CD4-positive, alpha-beta T cell (primary cell): ENCODE measurements around the gene MEI1. TPM values are rescaled to one million over a fixed set of nuclear protein-coding genes. Genes with fewer than 3 reads are reported as not detected.

Experiments
- ATAC-seq: fragments of 200-7000 bp; cut with Tn5 transposase; one replicate; pipeline ENCODE4 v1.10.0; 2022; ENCODE audit warnings: mild to moderate bottlenecking; ENCODE audit not compliant: poor library complexity
- CTCF ChIA-PET: fragments of 350-600 bp; sonication (Branson Sonifier 250); formaldehyde crosslinking; loops from one replicate; lab custom pipeline; 2021; ENCODE audit warnings: antibody characterized with exemption, inconsistent platforms; lab: Charles Lee
- POLR2A ChIA-PET: fragments of 350-600 bp; sonication (Branson Sonifier 250); formaldehyde crosslinking; loops from one replicate; lab custom pipeline; 2021; ENCODE audit warnings: antibody characterized with exemption, inconsistent platforms; lab: Charles Lee
- DNase-seq, 14 experiments: peaks; one replicate each; pipeline ENCODE4 v3.0.0-alpha.2; 2013 to 2020; ENCODE audit warnings: mixed read lengths in 2 of 14
- H3K27ac ChIP-seq, 2 donors: one replicate each; pipeline versions ENCODE4 v1.5.1 to v1.7.0; 2013; ENCODE audit warnings: low read length in 2 of 2, low read depth in 1 of 2, mild to moderate bottlenecking in 1 of 2
- H3K27me3 ChIP-seq, 2 experiments: 1 replicate in 1 of 2; 2 replicates in 1 of 2; pipeline versions ENCODE4 v1.6.1 to v1.7.0; 2013; ENCODE audit warnings: low read length in 2 of 2, control low read depth in 1 of 2, mild to moderate bottlenecking in 1 of 2, moderate library complexity in 1 of 2; ENCODE audit not compliant: insufficient read depth in 2 of 2, control insufficient read depth in 1 of 2
- H3K36me3 ChIP-seq: one replicate; pipeline ENCODE4 v1.6.1; 2013; ENCODE audit warnings: low read length, control low read depth; ENCODE audit not compliant: insufficient read depth
- H3K4me1 ChIP-seq: one replicate; pipeline ENCODE4 v1.6.1; 2013; ENCODE audit warnings: low read length, control low read depth; ENCODE audit not compliant: insufficient read depth
- H3K4me3 ChIP-seq: one replicate; pipeline ENCODE4 v1.5.1; 2013; ENCODE audit warnings: mild to moderate bottlenecking, low read length, moderate library complexity
- H3K9me3 ChIP-seq, 2 experiments: 1 replicate in 1 of 2; 2 replicates in 1 of 2; pipeline versions ENCODE4 v1.6.1 to v1.7.0; 2013; ENCODE audit warnings: low read length in 2 of 2, mild to moderate bottlenecking in 2 of 2, control low read depth in 1 of 2, moderate library complexity in 1 of 2; ENCODE audit not compliant: control insufficient read depth in 1 of 2, insufficient read depth in 1 of 2
- H3K27ac Mint-ChIP-seq: one replicate; pipeline ENCODE4 v1.8.0; 2020; ENCODE audit warnings: mixed read lengths
- H3K27me3 Mint-ChIP-seq: one replicate; pipeline ENCODE4 v1.8.0; 2021; ENCODE audit warnings: mixed read lengths
- H3K36me3 Mint-ChIP-seq: one replicate; pipeline ENCODE4 v1.8.0; 2021; ENCODE audit warnings: low read depth, mixed read lengths
- H3K4me1 Mint-ChIP-seq: one replicate; pipeline ENCODE4 v1.8.0; 2021; ENCODE audit warnings: low read depth, mixed read lengths
- H3K4me3 Mint-ChIP-seq: one replicate; pipeline ENCODE4 v1.8.0; 2020; ENCODE audit warnings: mild to moderate bottlenecking, mixed read lengths
- H3K9me3 Mint-ChIP-seq: one replicate; pipeline ENCODE4 v1.8.0; 2020; ENCODE audit warnings: mixed read lengths
- intact Hi-C, 2 experiments: fragments of 100-400 bp; cut with DNase I in 1 of 2; cut with micrococcal nuclease in 1 of 2; formaldehyde crosslinking; loops; one replicate each; pipeline versions ENCODE4 v1.15.1 to v1.9.0; 2023 to 2025; cut with DNase I, micrococcal nuclease
- total RNA-seq, 174 experiments: library from RNA in 2 of 174; stranded (reverse) in 2 of 174; gene quantifications; one replicate each; pipeline ENCODE4 v1.2.3 and lab custom pipeline; 2021 to 2026
- TF ChIP-seq, protein P1 (sequence below): fragments of 200-600 bp; IDR thresholded peaks from one replicate; pipeline ENCODE4 v1.8.0; 2022; ENCODE audit warnings: antibody characterized with exemption, mild to moderate bottlenecking

MEI1 gene
- total RNA-seq, 2 experiments from 2014 or later, result 64.4 to 81.0 TPM

DNA sequence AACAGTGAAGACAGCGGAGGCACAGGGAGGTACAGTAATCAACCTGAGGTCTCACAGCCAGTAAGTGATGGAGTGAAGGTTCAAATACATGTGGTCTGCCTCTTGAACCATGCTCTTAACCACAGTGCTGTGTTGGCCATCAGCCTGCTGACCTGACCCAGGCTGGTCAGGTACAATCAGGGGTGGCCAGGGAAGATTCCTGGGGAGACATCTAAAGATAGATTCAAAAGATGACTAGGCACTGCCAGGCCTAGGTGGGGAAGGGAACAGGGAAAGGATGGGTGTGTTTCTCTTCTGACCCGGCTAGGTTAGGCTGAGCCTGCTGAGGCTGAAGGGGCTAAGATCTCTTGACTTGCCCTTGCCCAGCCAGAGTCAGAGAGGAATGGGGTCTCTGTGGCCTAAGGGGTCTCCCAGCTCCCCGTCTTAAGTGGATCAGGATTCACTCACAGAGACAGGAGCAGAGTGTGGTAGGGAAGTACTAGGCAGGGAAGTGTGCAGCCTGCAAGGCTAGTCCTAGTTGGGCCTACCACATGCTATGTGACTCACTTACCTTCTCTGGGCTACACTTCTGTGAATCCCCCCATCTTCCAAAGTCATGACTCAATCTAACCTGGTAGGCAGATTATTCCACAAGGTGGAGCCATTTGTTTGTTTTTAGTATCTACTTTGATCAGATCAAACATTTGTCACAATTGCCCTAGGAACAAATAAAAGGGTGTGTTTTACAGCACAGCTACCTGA is 123.2 kb downstream of the MEI1 start:
- Mint-ChIP-seq H3K9me3 (no peaks in the 10 kb centered on the region), H3K4me3 (no peak overlapping the region), H3K27ac (peak overlapping the region; percentile 69), H3K36me3 (peaks cover 42% of the 10 kb centered on the region), H3K4me1 (peaks cover 18% of the 10 kb centered on the region), H3K27me3 (no peaks in the 10 kb centered on the region)
- TF ChIP-seq, protein P1, sequence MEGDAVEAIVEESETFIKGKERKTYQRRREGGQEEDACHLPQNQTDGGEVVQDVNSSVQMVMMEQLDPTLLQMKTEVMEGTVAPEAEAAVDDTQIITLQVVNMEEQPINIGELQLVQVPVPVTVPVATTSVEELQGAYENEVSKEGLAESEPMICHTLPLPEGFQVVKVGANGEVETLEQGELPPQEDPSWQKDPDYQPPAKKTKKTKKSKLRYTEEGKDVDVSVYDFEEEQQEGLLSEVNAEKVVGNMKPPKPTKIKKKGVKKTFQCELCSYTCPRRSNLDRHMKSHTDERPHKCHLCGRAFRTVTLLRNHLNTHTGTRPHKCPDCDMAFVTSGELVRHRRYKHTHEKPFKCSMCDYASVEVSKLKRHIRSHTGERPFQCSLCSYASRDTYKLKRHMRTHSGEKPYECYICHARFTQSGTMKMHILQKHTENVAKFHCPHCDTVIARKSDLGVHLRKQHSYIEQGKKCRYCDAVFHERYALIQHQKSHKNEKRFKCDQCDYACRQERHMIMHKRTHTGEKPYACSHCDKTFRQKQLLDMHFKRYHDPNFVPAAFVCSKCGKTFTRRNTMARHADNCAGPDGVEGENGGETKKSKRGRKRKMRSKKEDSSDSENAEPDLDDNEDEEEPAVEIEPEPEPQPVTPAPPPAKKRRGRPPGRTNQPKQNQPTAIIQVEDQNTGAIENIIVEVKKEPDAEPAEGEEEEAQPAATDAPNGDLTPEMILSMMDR, result peak; percentile 60
- ChIA-PET POLR2A (interaction anchor here (0.7 to 1.9 kb wide), 6 partner anchors 10 to 125 kb away, joined by 3 to 14 read pairs (median 6); partner anchors contain the start of genes CCDC134, CENPM and SREBF2), CTCF (interaction anchor here (0.7 to 2.2 kb wide), 6 partner anchors 9 to 118 kb away, joined by 3 to 16 read pairs (median 5); partner anchors contain the start of gene SREBF2)
- Histone ChIP-seq H3K4me3 (no peak overlapping the region), H3K4me1 (peaks cover 5% of the 10 kb centered on the region), H3K27me3 (no peaks in the 10 kb centered on the region), H3K9me3 (no peaks in the 10 kb centered on the region), H3K36me3 (peaks cover 44% of the 10 kb centered on the region), H3K27ac (no peak overlapping the region)
- DNase-seq, result peak in 6 of 14 experiments; percentile 6 to 87 (median 66)
- peak; percentile 92 for ATAC-seq
- intact Hi-C loops, result loop anchor here (1.0 to 5.0 kb wide), 4 partner anchors 36 to 615 kb away; no protein-coding TSS in a partner anchor

GRCh38 chr22:41823797-41824196 is 124.5 kb downstream of the MEI1 start:
- peak overlapping the region; percentile 69 for H3K27ac Mint-ChIP-seq
- no peak for DNase-seq
- intact Hi-C loops, result loop anchor here (1.0 to 5.0 kb wide), 3 partner anchors 35 to 614 kb away; no protein-coding TSS in a partner anchor
- Histone ChIP-seq H3K36me3 (peaks cover 37% of the 10 kb centered on the region), H3K9me3 (no peaks in the 10 kb centered on the region), H3K27me3 (no peaks in the 10 kb centered on the region), H3K27ac (no peak overlapping the region), H3K4me1 (peaks cover 5% of the 10 kb centered on the region), H3K4me3 (no peak overlapping the region)
- H3K9me3 Mint-ChIP-seq, result no peaks in the 10 kb centered on the region
- peaks cover 31% of the 10 kb centered on the region for H3K36me3 Mint-ChIP-seq
- ChIA-PET POLR2A (no interaction called here), CTCF (interaction anchor here (1.4 kb wide), 1 partner anchor 33 kb away, joined by 3 read pairs; no protein-coding TSS in a partner anchor)
- no peak for ATAC-seq
- TF ChIP-seq, protein P1, result no peak
- no peak overlapping the region for H3K4me3 Mint-ChIP-seq
- H3K27me3 Mint-ChIP-seq, result no peaks in the 10 kb centered on the region
- peaks cover 18% of the 10 kb centered on the region for H3K4me1 Mint-ChIP-seq

- ChIA-PET CTCF (interaction anchor here (1.3 to 3.0 kb wide), 2 partner anchors 33 to 116 kb away, joined by 3 to 10 read pairs; no protein-coding TSS in a partner anchor), POLR2A (no interaction called here)
- H3K9me3 Mint-ChIP-seq, result no peaks in the 10 kb centered on the region
- Histone ChIP-seq H3K27ac (no peak overlapping the region), H3K36me3 (peaks cover 26% of the 10 kb centered on the region), H3K4me1 (peaks cover 8% of the 10 kb centered on the region), H3K9me3 (no peaks in the 10 kb centered on the region), H3K27me3 (no peaks in the 10 kb centered on the region), H3K4me3 (no peak overlapping the region)
- peaks cover 18% of the 10 kb centered on the region for H3K4me1 Mint-ChIP-seq
- ATAC-seq (no peak), DNase-seq (no peak)
- no peaks in the 10 kb centered on the region for H3K27me3 Mint-ChIP-seq
- no peak overlapping the region for H3K4me3 Mint-ChIP-seq
- intact Hi-C loops, result no loop called here
- TF ChIP-seq, protein P1, result no peak
- peaks cover 21% of the 10 kb centered on the region for H3K36me3 Mint-ChIP-seq
- no peak overlapping the region for H3K27ac Mint-ChIP-seq
Observed at GRCh38 chr22:41825376-41825775, 126.1 kb downstream of the MEI1 start.
